SK-N-SH (cell line): Measurements from ENCODE around the gene FRMD8. TPM values are rescaled to one million over a fixed set of nuclear protein-coding genes. Genes with fewer than 3 reads are reported as not detected.
A peak's percentile ranks its signal among the peaks of the same experiment; 100 is the strongest.

Source experiments
- CTCF ChIA-PET: fragments of 300-600, 350-600 bp; formaldehyde crosslinking; extraction: SDS; loops from one replicate; lab custom pipeline; 2021; lab: Yijun Ruan, JAX
- POLR2A ChIA-PET: fragments of 350-600 bp; sonication (Branson Sonifier 250); formaldehyde crosslinking; extraction: SDS; loops from one replicate; lab custom pipeline; 2020; ENCODE audit warnings: antibody characterized with exemption, inconsistent platforms; lab: Yijun Ruan, JAX
- DNase-seq: peaks from one replicate; pipeline ENCODE4 v3.0.0; 2012
- H2AFZ ChIP-seq: fragments of 200-600 bp; sonication (generic); 2 replicates; pipeline ENCODE4 v1.8.1; 2016; ENCODE audit warnings: antibody characterized with exemption, mild to moderate bottlenecking, low read depth
- H3F3A ChIP-seq: fragments of 200-600 bp; sonication (generic); replicated peaks from 2 replicates; pipeline ENCODE3; 2016; ENCODE audit warnings: antibody characterized with exemption, mild to moderate bottlenecking; ENCODE audit not compliant: insufficient read depth
- H3K27ac ChIP-seq, 2 experiments: fragments of 200-500 bp in 1 of 2; fragments of 200-600 bp in 1 of 2; sonication (Bioruptor generic) in 1 of 2; sonication (generic), shearing (Covaris generic) in 1 of 2; 2 replicates each; pipeline versions ENCODE4 v1.5.1 to v1.6.1; 2014 to 2016; ENCODE audit warnings: low read depth in 2 of 2, inconsistent platforms in 1 of 2, low read length in 1 of 2, mild to moderate bottlenecking in 1 of 2, mixed read lengths in 1 of 2
- H3K27me3 ChIP-seq: fragments of 200-600 bp; sonication (generic), shearing (Covaris generic); 2 replicates; pipeline ENCODE4 v1.6.1; 2016; ENCODE audit warnings: mixed run types; ENCODE audit not compliant: insufficient read depth
- H3K36me3 ChIP-seq, 2 experiments: fragments of 200-500 bp in 1 of 2; fragments of 200-600 bp in 1 of 2; sonication (Bioruptor generic) in 1 of 2; sonication (generic) in 1 of 2; replicated peaks in 1 of 2; 2 replicates each; pipeline versions ENCODE3 to v1.5.1; 2014 to 2016; ENCODE audit warnings: low read length in 1 of 2, mild to moderate bottlenecking in 1 of 2; ENCODE audit not compliant: insufficient read depth in 2 of 2, control insufficient read depth in 1 of 2
- H3K4me1 ChIP-seq, 2 experiments: fragments of 200-500 bp in 1 of 2; fragments of 200-600 bp in 1 of 2; sonication (Bioruptor generic) in 1 of 2; sonication (generic), shearing (Covaris generic) in 1 of 2; 2 replicates each; pipeline versions ENCODE4 v1.5.1 to v1.6.1; 2014 to 2016; ENCODE audit warnings: low read depth in 1 of 2, low read length in 1 of 2, mixed run types in 1 of 2; ENCODE audit not compliant: insufficient read depth in 2 of 2, control insufficient read depth in 1 of 2
- H3K4me2 ChIP-seq: fragments of 200-600 bp; sonication (generic), shearing (Covaris generic); 2 replicates; pipeline ENCODE4 v1.6.1; 2017; ENCODE audit warnings: mixed run types
- H3K4me3 ChIP-seq, 2 experiments: fragments of 200-500 bp in 1 of 2; fragments of 200-600 bp in 1 of 2; sonication (Bioruptor generic) in 1 of 2; sonication (generic), shearing (Covaris generic) in 1 of 2; 2 replicates each; pipeline versions ENCODE4 v1.5.1 to v1.8.1; 2014 to 2016; ENCODE audit warnings: low read depth in 2 of 2, inconsistent platforms in 1 of 2, low read length in 1 of 2, mild to moderate bottlenecking in 1 of 2, mixed read lengths in 1 of 2, moderate library complexity in 1 of 2
- H3K79me2 ChIP-seq: fragments of 200-600 bp; sonication (generic); 2 replicates; pipeline ENCODE4 v1.8.1; 2017; ENCODE audit warnings: mild to moderate bottlenecking; ENCODE audit not compliant: insufficient read depth
- H3K9ac ChIP-seq: fragments of 200-600 bp; sonication (generic); 2 replicates; pipeline ENCODE4 v1.6.1; 2017; ENCODE audit warnings: mixed run types
- H3K9me2 ChIP-seq: fragments of 200-600 bp; sonication (generic); 2 replicates; pipeline ENCODE4 v1.6.1; 2017; ENCODE audit warnings: mixed run types
- H3K9me3 ChIP-seq: fragments of 200-600 bp; sonication (generic); 2 replicates; pipeline ENCODE4 v1.6.1; 2017; ENCODE audit warnings: mixed run types, mild to moderate bottlenecking, moderate library complexity
- H4K20me1 ChIP-seq: fragments of 200-600 bp; sonication (generic); 2 replicates; pipeline ENCODE4 v1.6.1; 2017; ENCODE audit warnings: mild to moderate bottlenecking, mixed run types; ENCODE audit not compliant: insufficient read depth
- CHD2 ChIP-seq: fragments of 150-350 bp; IDR thresholded peaks from 2 replicates; pipeline ENCODE4 v1.6.1; 2018; ENCODE audit warnings: low read length; ENCODE audit not compliant: partially characterized antibody
- FOSL2 ChIP-seq: IDR thresholded peaks from 2 replicates; pipeline ENCODE4 v1.4.0; 2012; ENCODE audit warnings: low read depth, mild to moderate bottlenecking, moderate library complexity, borderline replicate concordance
- GATA2 ChIP-seq: sonication (generic); formaldehyde crosslinking; IDR thresholded peaks from 2 replicates; pipeline ENCODE4 v1.5.0; 2020; ENCODE audit warnings: mild to moderate bottlenecking, missing genetic modification reagents
- JUND ChIP-seq: IDR thresholded peaks from 2 replicates; pipeline ENCODE4 v1.4.0; 2012
- MEF2A ChIP-seq: IDR thresholded peaks from 2 replicates; pipeline ENCODE4 v1.4.0; 2012; ENCODE audit warnings: low read depth, borderline replicate concordance
- MXI1 ChIP-seq: IDR thresholded peaks from 2 replicates; pipeline ENCODE4 v1.6.1; 2012; ENCODE audit warnings: mild to moderate bottlenecking, low read depth, low read length, improper control_type of control experiment
- NFIC ChIP-seq: IDR thresholded peaks from 2 replicates; pipeline ENCODE4 v1.4.0; 2012; ENCODE audit warnings: borderline replicate concordance
- NRF1 ChIP-seq: IDR thresholded peaks from 2 replicates; pipeline ENCODE4 v1.6.1; 2012; ENCODE audit warnings: low read depth, mild to moderate bottlenecking, low read length
- POLR2AphosphoS5 ChIP-seq: IDR thresholded peaks from 2 replicates; pipeline ENCODE4 v1.6.1; 2012; ENCODE audit warnings: low read depth, low read length
- RXRA ChIP-seq: IDR thresholded peaks from 2 replicates; pipeline ENCODE4 v1.4.0; 2012; ENCODE audit warnings: low read depth, mild to moderate bottlenecking, borderline replicate concordance
- SIN3A ChIP-seq: IDR thresholded peaks from 2 replicates; pipeline ENCODE4 v1.6.1; 2012; ENCODE audit warnings: low read depth, mild to moderate bottlenecking, low read length, moderate library complexity, borderline replicate concordance
- SMC3 ChIP-seq: IDR thresholded peaks from 2 replicates; pipeline ENCODE4 v1.6.1; 2012; ENCODE audit warnings: low read depth, low read length, improper control_type of control experiment
- TAF1 ChIP-seq: IDR thresholded peaks from 2 replicates; pipeline ENCODE4 v1.6.1; 2012; ENCODE audit warnings: low read depth, mild to moderate bottlenecking, low read length, moderate library complexity, borderline replicate concordance
- TCF12 ChIP-seq: IDR thresholded peaks from 2 replicates; pipeline ENCODE4 v1.4.0; 2012
- YY1 ChIP-seq: IDR thresholded peaks from 2 replicates; pipeline ENCODE4 v1.4.0; 2012; ENCODE audit warnings: low read depth, mild to moderate bottlenecking
- WGBS: methylation state at CpG from one replicate; pipeline ENCODE4 v1.1.6; 2017; ENCODE audit warnings: low lambda C conversion rate; 5-methylcytosine and 5-hydroxymethylcytosine counted together
- polyA plus RNA-seq, 3 experiments: library from polyadenylated mRNA; depleted of rRNA; stranded (reverse); fragments of >200 nt; gene quantifications; 2 replicates each; pipeline ENCODE4 v1.2.3, GENCODE V29; 2012
- TF ChIP-seq, protein P1 (sequence below): fragments of 200-600 bp; sonication (generic); IDR thresholded peaks from 2 replicates; pipeline ENCODE4 v1.6.1; 2017; ENCODE audit warnings: antibody characterized with exemption, mild to moderate bottlenecking, moderate library complexity
- TF ChIP-seq, protein P2 (sequence below): fragments of 150-350 bp; IDR thresholded peaks from 2 replicates; pipeline ENCODE4 v1.6.1; 2017; ENCODE audit warnings: antibody characterized with exemption, low read length, low read depth, borderline replicate concordance
- TF ChIP-seq, protein P3 (sequence below): IDR thresholded peaks from 2 replicates; pipeline ENCODE4 v1.4.0; 2012; ENCODE audit warnings: low read depth
- TF ChIP-seq, protein P4 (sequence below): IDR thresholded peaks from 2 replicates; pipeline ENCODE4 v1.6.1; 2012; ENCODE audit warnings: mild to moderate bottlenecking, low read depth, low read length, moderate library complexity
- TF ChIP-seq, protein P5 (sequence below): IDR thresholded peaks from 2 replicates; pipeline ENCODE4 v1.4.0; 2012; ENCODE audit warnings: low read depth, borderline replicate concordance
- TF ChIP-seq, protein P6 (sequence below): IDR thresholded peaks from 2 replicates; pipeline ENCODE4; 2012

Gene FRMD8
- polyA plus RNA-seq, 1 of the 3 experiments (the other 2 are of a cell fraction) = 19.0 TPM

DNA sequence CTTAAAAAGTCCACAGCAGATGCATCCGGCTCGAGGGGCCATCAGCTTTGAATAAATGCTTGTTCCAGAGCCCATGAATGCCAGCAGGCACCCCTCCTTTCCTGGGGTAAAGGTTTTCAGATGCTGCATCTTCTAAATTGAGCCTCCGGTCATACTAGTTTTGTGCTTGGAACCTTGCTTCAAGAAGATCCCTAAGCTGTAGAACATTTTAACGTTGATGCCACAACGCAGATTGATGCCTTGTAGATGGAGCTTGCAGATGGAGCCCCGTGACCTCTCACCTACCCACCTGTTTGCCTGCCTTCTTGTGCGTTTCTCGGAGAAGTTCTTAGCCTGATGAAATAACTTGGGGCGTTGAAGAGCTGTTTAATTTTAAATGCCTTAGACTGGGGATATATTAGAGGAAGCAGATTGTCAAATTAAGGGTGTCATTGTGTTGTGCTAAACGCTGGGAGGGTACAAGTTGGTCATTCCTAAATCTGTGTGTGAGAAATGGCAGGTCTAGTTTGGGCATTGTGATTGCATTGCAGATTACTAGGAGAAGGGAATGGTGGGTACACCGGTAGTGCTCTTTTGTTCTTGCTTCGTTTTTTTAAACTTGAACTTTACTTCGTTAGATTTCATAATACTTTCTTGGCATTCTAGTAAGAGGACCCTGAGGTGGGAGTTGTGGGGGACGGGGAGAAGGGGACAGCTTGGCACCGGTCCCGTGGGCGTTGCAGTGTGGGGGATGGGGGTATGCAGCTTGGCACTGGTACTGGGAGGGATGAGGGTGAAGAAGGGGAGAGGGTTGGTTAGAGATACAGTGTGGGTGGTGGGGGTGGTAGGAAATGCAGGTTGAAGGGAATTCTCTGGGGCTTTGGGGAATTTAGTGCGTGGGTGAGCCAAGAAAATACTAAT is 38.0 kb downstream of the FRMD8 start:
- H3K9ac ChIP-seq = peak overlapping the region; percentile 98
- H3K9me2 ChIP-seq = no peaks in the 10 kb centered on the region
- peaks cover 48 to 65% of the 10 kb centered on the region in 2 experiments for H3K36me3 ChIP-seq
- WGBS = 1% methylated on average over 18 of the region's 18 CpGs
- H3K27me3 ChIP-seq = no peaks in the 10 kb centered on the region
- peak overlapping the region; percentile 100 for H3K27ac ChIP-seq
- peaks cover 15 to 48% of the 10 kb centered on the region in 2 experiments for H3K4me1 ChIP-seq
- peaks cover 68% of the 10 kb centered on the region for H4K20me1 ChIP-seq
- H3K4me2 ChIP-seq = peak overlapping the region; percentile 94
- CTCF ChIA-PET = interaction anchor here (0.8 to 13.0 kb wide), 7 partner anchors 9 to 464 kb away, joined by 3 to 223 read pairs (median 7); partner anchors contain the start of gene MALAT1
- POLR2A ChIA-PET = interaction anchor here (0.7 to 17.2 kb wide), 26 partner anchors 8 to 188 kb away, joined by 3 to 1027 read pairs (median 4); partner anchors contain the start of genes CDC42EP2, DPF2, FRMD8 and MALAT1
- no peak overlapping the region for H2AFZ ChIP-seq
- no peaks in the 10 kb centered on the region for H3K9me3 ChIP-seq
- peaks cover 87% of the 10 kb centered on the region for H3F3A ChIP-seq
- peaks cover 96% of the 10 kb centered on the region for H3K79me2 ChIP-seq
- TF ChIP-seq MEF2A (peak; percentile 50; the same call in 1 of the 2 replicates), CHD2 (no peak), SMC3 (no peak), YY1 (no peak), RXRA (0 out of 2 replicates have a peak, but pooled peaks have one; percentile 44), TAF1 (no peak; the same call in none of the 2 replicates), GATA2 (CRISPR knock-in tag) (no peak), POLR2AphosphoS5 (peak; percentile 92), NRF1 (no peak), JUND (peak; percentile 22), MXI1 (peak; percentile 19), SIN3A (peak; percentile 45; the same call in 1 of the 2 replicates), TCF12 (no peak), NFIC (peak; percentile 72; the same call in 1 of the 2 replicates), FOSL2 (no peak; the same call in 1 of the 2 replicates)
- TF ChIP-seq, protein P1, sequence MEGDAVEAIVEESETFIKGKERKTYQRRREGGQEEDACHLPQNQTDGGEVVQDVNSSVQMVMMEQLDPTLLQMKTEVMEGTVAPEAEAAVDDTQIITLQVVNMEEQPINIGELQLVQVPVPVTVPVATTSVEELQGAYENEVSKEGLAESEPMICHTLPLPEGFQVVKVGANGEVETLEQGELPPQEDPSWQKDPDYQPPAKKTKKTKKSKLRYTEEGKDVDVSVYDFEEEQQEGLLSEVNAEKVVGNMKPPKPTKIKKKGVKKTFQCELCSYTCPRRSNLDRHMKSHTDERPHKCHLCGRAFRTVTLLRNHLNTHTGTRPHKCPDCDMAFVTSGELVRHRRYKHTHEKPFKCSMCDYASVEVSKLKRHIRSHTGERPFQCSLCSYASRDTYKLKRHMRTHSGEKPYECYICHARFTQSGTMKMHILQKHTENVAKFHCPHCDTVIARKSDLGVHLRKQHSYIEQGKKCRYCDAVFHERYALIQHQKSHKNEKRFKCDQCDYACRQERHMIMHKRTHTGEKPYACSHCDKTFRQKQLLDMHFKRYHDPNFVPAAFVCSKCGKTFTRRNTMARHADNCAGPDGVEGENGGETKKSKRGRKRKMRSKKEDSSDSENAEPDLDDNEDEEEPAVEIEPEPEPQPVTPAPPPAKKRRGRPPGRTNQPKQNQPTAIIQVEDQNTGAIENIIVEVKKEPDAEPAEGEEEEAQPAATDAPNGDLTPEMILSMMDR = no peak
- TF ChIP-seq, protein P2, sequence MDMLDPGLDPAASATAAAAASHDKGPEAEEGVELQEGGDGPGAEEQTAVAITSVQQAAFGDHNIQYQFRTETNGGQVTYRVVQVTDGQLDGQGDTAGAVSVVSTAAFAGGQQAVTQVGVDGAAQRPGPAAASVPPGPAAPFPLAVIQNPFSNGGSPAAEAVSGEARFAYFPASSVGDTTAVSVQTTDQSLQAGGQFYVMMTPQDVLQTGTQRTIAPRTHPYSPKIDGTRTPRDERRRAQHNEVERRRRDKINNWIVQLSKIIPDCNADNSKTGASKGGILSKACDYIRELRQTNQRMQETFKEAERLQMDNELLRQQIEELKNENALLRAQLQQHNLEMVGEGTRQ = 0 out of 2 replicates have a peak, but pooled peaks have one; percentile 2
- TF ChIP-seq, protein P3, sequence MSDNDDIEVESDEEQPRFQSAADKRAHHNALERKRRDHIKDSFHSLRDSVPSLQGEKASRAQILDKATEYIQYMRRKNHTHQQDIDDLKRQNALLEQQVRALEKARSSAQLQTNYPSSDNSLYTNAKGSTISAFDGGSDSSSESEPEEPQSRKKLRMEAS = no peak; the same call in 1 of the 2 replicates
- TF ChIP-seq, protein P4, sequence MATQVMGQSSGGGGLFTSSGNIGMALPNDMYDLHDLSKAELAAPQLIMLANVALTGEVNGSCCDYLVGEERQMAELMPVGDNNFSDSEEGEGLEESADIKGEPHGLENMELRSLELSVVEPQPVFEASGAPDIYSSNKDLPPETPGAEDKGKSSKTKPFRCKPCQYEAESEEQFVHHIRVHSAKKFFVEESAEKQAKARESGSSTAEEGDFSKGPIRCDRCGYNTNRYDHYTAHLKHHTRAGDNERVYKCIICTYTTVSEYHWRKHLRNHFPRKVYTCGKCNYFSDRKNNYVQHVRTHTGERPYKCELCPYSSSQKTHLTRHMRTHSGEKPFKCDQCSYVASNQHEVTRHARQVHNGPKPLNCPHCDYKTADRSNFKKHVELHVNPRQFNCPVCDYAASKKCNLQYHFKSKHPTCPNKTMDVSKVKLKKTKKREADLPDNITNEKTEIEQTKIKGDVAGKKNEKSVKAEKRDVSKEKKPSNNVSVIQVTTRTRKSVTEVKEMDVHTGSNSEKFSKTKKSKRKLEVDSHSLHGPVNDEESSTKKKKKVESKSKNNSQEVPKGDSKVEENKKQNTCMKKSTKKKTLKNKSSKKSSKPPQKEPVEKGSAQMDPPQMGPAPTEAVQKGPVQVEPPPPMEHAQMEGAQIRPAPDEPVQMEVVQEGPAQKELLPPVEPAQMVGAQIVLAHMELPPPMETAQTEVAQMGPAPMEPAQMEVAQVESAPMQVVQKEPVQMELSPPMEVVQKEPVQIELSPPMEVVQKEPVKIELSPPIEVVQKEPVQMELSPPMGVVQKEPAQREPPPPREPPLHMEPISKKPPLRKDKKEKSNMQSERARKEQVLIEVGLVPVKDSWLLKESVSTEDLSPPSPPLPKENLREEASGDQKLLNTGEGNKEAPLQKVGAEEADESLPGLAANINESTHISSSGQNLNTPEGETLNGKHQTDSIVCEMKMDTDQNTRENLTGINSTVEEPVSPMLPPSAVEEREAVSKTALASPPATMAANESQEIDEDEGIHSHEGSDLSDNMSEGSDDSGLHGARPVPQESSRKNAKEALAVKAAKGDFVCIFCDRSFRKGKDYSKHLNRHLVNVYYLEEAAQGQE = peak; percentile 57
- TF ChIP-seq, protein P5, sequence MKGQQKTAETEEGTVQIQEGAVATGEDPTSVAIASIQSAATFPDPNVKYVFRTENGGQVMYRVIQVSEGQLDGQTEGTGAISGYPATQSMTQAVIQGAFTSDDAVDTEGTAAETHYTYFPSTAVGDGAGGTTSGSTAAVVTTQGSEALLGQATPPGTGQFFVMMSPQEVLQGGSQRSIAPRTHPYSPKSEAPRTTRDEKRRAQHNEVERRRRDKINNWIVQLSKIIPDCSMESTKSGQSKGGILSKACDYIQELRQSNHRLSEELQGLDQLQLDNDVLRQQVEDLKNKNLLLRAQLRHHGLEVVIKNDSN = no peak
- TF ChIP-seq, protein P6, sequence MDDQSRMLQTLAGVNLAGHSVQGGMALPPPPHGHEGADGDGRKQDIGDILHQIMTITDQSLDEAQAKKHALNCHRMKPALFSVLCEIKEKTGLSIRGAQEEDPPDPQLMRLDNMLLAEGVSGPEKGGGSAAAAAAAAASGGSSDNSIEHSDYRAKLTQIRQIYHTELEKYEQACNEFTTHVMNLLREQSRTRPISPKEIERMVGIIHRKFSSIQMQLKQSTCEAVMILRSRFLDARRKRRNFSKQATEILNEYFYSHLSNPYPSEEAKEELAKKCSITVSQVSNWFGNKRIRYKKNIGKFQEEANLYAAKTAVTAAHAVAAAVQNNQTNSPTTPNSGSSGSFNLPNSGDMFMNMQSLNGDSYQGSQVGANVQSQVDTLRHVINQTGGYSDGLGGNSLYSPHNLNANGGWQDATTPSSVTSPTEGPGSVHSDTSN = no peak
- DNase-seq = no peak
- peak overlapping the region; percentile 77 to 83 for H3K4me3 ChIP-seq
